ENCODE measurements around the gene TTC12.

The TTC12 gene

DNA sequence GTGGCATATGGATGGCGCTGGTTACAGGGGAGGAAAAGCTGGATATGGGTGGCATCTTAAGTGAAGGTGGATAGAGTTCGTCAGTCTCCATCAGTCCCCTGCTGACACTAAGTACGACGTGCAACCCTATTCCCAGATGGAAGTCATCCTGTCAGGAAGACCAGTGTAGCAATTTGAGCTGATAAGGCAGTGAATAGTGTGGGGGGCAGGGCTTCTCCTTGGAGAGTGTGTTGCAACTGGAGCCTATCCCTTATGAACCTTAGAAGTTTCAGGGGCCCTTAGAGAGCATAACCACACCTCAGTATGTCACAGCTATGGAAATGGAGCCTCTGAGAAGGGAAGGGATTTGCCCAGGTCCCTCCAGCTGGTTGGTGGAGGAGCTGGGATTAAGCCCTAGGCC lies 37.1 kb downstream of the TTC12 start:
- DNase-seq (no peak), ATAC-seq (replicated peaks) (no peak)
- Mint-ChIP-seq H3K4me3 (no peak overlapping the region), H3K4me1 (no peaks in the 10 kb centered on the region), H3K27me3 (no peaks in the 10 kb centered on the region), H3K36me3 (peaks cover 62 to 78% of the 10 kb centered on the region in 2 donors), H3K9me3 (peaks cover 18 to 19% of the 10 kb centered on the region in 2 donors), H3K27ac (no peak overlapping the region)

DNA sequence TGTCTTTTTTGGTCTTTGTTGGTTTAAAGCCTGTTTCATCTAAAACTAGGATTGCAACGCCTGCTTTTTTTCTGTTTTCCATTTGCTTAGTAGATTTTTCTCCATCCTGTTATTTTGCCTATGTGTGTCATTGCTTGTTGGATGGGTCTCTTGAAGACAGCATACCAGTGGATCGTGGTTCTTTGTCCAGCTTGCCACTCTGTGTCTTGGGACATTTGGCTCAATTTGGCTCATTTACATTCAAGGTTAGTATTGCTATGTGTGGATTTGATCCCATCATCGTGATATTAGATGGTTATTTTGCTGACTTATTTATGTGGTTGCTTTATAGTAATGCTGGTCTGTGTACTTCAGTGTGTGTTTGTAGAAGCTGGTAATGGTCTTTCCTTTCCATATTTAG lies 41.8 kb downstream of the TTC12 start:
- ATAC-seq (replicated peaks) (no peak), DNase-seq (no peak)
- H3K4me1 Mint-ChIP-seq, result no peaks in the 10 kb centered on the region
- H3K9me3 Mint-ChIP-seq, result peaks cover 25 to 26% of the 10 kb centered on the region in 2 donors
- no peaks in the 10 kb centered on the region for H3K27me3 Mint-ChIP-seq
- no peak overlapping the region for H3K4me3 Mint-ChIP-seq
- no peak overlapping the region for H3K27ac Mint-ChIP-seq
- H3K36me3 Mint-ChIP-seq, result peaks cover 78 to 92% of the 10 kb centered on the region in 2 donors

DNA sequence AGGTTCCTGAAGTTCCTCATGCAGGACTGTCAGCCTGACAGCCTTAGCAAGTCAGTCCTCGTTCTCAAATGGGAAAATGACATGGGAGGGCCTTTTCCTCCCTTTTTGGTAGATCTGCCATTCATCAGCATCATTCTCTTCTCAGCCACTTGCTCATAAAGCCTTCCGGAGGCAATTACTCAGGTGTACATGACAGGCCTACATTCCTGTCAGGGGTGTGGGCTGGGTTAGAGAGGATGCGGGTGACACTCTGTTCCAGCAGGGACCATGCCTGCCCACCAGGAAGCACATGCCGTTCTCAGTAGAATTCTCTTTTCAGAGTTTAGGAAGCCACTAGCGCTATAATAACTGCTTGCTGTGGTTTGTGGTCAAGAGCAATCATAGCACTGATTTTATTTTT lies 49.0 kb downstream of the TTC12 start:
- DNase-seq, result no peak
- H3K27me3 Mint-ChIP-seq, result no peaks in the 10 kb centered on the region
- no peak for ATAC-seq (replicated peaks)
- peak overlapping the region; percentile 6 for H3K27ac Mint-ChIP-seq
- H3K4me1 Mint-ChIP-seq, result no peaks in the 10 kb centered on the region
- H3K9me3 Mint-ChIP-seq, result no peaks in the 10 kb centered on the region
- peaks cover 56 to 57% of the 10 kb centered on the region in 2 donors for H3K36me3 Mint-ChIP-seq
- no peak overlapping the region for H3K4me3 Mint-ChIP-seq

DNA sequence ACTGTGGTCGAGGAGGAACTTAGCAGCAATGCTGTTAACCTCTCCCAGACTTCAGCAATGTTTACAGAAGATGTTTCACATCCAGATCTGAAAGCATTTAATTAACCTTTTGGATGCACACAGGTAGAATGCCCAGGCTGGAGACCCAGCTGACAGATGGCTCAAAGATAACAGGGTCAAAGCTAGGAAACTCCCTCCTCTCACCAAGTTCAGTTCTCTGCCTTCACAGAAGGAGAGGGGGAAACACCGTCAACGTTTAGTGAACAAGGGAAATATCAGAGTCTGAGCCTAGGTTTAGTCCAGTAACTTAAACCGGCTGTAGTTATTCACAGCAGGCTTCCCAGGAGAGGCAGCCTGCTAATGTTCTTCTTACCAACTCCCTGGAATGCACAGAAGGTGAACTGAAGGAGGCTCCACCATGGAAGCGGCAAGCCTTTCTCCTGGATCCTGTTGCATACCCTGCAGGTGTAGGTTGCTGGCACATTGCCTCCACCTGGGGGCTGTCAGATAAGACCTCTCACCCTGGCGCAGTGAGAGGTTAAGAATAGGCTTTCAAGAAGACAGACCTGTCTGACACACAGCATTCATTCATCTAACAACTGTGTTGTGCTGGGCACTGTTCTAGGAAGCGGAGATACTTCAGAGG lies 49.7 kb downstream of the TTC12 start:
- DNase-seq (no peak), ATAC-seq (replicated peaks) (no peak)
- H3K4me1 Mint-ChIP-seq, result no peaks in the 10 kb centered on the region
- no peak overlapping the region for H3K27ac Mint-ChIP-seq
- H3K4me3 Mint-ChIP-seq, result no peak overlapping the region
- H3K9me3 Mint-ChIP-seq, result no peaks in the 10 kb centered on the region
- no peaks in the 10 kb centered on the region for H3K27me3 Mint-ChIP-seq
- H3K36me3 Mint-ChIP-seq, result peaks cover 52 to 53% of the 10 kb centered on the region in 2 donors

DNA sequence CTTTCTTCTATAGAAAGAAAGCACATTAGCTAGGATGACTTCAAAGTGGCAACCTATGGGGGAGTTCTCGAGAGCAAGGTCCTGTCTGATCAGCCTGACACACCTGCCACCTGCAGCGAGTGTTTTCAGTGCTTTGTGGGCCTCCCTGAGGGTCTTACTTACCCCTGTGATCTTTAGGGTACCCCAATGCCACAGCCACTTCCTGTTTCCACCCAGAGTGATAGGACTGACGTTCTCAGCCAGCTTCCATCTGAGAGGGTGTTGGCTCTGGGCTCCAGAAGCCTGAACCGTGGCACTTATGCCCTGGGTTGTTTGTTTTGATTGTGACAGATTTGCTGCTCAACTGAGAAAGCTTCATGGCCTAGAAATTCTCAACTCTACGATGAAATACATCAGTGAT lies 51.5 kb downstream of the TTC12 start:
- Mint-ChIP-seq H3K27me3 (no peaks in the 10 kb centered on the region), H3K4me3 (no peak overlapping the region), H3K27ac (no peak overlapping the region), H3K4me1 (no peaks in the 10 kb centered on the region), H3K36me3 (peaks cover 45 to 48% of the 10 kb centered on the region in 2 donors), H3K9me3 (no peaks in the 10 kb centered on the region)
- DNase-seq, result no peak
- no peak for ATAC-seq (replicated peaks)

DNA sequence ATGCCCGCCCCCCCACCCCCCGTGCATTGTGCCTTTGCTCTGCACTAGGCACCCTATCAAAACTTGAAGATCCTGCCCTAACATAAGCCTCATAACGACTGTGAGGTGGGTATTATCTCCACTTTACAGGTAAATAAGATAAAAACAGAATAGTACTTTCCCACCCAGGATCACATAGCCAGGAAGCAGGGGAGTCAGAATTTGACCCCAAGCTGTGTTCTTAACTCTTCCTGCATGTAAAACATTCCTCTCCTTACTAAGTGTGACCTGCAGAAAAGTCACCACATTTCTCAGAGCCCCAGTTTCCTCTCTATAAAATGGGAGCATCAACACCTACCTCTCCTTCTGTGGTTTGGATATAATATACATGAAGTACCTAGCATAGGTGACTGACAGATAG lies 55.0 kb downstream of the TTC12 start:
- no peaks in the 10 kb centered on the region for H3K4me1 Mint-ChIP-seq
- no peaks in the 10 kb centered on the region for H3K9me3 Mint-ChIP-seq
- ATAC-seq (replicated peaks), result no peak
- H3K4me3 Mint-ChIP-seq, result no peak overlapping the region
- H3K36me3 Mint-ChIP-seq, result peaks cover 33 to 48% of the 10 kb centered on the region in 2 donors
- H3K27me3 Mint-ChIP-seq, result no peaks in the 10 kb centered on the region
- H3K27ac Mint-ChIP-seq, result no peak overlapping the region
- no peak for DNase-seq

DNA sequence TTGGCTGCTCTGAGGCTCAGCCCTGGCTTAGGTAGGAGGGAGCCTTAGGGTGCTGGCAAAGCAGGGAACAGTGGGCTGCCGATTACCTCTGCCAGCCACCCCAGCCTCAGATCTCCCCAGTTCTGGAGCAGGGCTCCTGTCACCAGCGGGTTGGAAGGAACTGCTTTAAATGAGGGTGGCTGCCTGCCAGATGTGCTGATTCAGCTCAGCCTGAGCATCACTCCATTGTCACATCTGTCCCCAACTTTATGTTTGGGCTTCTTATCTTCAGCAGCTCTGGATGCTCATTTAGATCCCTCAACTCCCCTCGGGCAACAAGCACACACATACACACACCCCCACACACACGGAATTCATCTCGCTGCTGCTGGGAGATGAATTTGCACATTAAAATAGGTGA lies 56.3 kb downstream of the TTC12 start:
- DNase-seq (no peak), ATAC-seq (replicated peaks) (no peak)
- peaks cover 0 to 5% of the 10 kb centered on the region in 2 donors for H3K4me1 Mint-ChIP-seq
- peaks cover 2 to 3% of the 10 kb centered on the region in 2 donors for H3K9me3 Mint-ChIP-seq
- H3K4me3 Mint-ChIP-seq, result no peak overlapping the region
- no peak overlapping the region for H3K27ac Mint-ChIP-seq
- H3K36me3 Mint-ChIP-seq, result peaks cover 29 to 43% of the 10 kb centered on the region in 2 donors
- H3K27me3 Mint-ChIP-seq, result no peaks in the 10 kb centered on the region

DNA sequence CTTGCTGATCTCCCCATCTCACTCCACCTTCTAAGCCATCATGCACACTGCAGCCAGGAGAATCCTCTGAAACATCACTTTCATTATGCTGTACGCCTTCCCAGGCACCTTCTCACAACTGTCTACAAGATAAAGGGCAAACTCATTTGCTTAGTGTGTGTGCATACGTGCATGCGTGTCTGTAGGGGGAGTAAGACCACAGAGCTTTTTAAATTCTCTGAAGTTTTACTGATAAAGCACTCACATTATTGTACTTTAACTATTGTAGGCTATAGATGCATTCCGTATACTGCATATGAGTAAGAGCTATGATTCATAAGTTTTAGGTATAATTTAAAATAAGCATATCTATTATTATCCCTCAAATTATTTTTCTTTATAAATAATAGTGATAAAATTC lies 57.9 kb downstream of the TTC12 start:
- no peak for DNase-seq
- Mint-ChIP-seq H3K4me3 (no peak overlapping the region), H3K27ac (no peak overlapping the region), H3K27me3 (no peaks in the 10 kb centered on the region), H3K36me3 (peaks cover 20 to 35% of the 10 kb centered on the region in 2 donors), H3K9me3 (peaks cover 2 to 3% of the 10 kb centered on the region in 2 donors), H3K4me1 (peaks cover 13 to 17% of the 10 kb centered on the region in 2 donors)
- no peak for ATAC-seq (replicated peaks)

DNA sequence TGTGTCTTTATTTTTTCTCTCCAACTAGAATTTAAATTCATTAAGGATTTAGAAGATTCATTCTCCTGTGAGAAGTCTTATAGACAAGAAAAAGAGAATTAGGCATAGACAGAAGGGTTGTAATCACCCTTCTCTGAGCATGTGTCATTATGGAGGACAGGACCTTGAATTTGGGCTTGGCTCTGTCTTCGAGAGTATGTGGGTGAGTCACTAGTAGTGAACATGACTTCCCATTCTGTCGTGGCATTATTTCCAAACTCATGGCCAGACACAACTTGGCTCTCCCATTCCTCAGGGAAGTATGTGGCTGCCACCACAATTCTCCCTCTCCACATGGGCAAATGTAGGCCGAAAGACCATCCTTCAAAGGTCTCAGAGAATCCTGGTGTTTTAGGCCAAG lies 58.9 kb downstream of the TTC12 start:
- ATAC-seq (replicated peaks) (no peak), DNase-seq (no peak)
- Mint-ChIP-seq H3K36me3 (peaks cover 15 to 28% of the 10 kb centered on the region in 2 donors), H3K4me3 (no peak overlapping the region), H3K27me3 (no peaks in the 10 kb centered on the region), H3K4me1 (peaks cover 16 to 17% of the 10 kb centered on the region in 2 donors), H3K9me3 (peaks cover 2 to 3% of the 10 kb centered on the region in 2 donors), H3K27ac (no peak overlapping the region)

DNA sequence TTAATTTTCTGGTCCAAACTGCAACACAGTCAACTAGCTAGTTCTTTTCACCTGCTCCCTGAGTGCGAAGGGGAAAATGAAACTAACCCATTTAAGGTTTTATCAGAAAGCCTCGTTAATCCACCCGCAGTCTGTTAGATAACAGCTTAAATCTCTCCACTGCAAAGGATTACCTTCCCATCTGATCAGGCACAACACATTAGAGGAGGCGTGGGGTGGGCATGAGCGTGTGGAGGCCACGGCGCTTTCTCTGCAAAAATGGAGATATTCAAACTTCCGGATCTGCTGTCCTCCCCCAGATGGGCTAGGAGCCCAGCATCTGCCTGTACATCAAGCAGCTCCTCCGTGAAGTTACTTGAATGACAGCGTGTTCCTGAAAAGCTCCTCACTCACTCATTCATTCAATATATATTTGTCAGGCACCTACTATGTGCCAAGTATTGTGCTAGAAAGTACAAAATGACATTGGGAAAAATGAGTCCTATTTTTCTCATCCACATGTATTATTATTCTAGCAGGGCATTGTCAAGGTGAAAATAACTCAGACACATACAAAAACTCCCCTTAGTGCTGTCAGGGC lies 59.7 kb downstream of the TTC12 start:
- Mint-ChIP-seq H3K36me3 (peaks cover 12 to 24% of the 10 kb centered on the region in 2 donors), H3K27me3 (no peaks in the 10 kb centered on the region), H3K9me3 (peaks cover 2 to 3% of the 10 kb centered on the region in 2 donors), H3K4me3 (no peak overlapping the region), H3K4me1 (peaks cover 16 to 17% of the 10 kb centered on the region in 2 donors), H3K27ac (no peak overlapping the region)
- DNase-seq (no peak), ATAC-seq (replicated peaks) (no peak)

DNA sequence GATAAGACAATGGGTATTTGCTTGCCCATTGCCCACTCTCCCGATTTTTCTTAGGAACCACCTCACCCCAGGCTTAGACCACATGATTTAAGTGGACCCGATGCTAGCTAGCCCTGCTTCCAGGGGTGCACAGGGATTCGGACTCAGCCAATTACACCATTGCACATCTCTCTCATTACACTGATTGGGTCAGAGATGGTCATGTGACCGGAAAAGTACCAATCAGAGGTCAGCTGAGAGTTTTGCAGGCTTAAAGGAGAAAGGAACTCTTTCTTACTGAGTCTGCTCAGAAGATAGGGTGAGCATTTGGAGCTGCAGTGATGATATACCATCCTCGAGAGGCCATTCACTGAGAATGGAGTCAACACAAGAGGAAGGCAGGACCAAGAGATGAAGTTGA lies 61.0 kb downstream of the TTC12 start:
- H3K27ac Mint-ChIP-seq, result peak overlapping the region; percentile 72
- peaks cover 16 to 17% of the 10 kb centered on the region in 2 donors for H3K4me1 Mint-ChIP-seq
- peaks cover 11 to 15% of the 10 kb centered on the region in 2 donors for H3K36me3 Mint-ChIP-seq
- H3K27me3 Mint-ChIP-seq, result no peaks in the 10 kb centered on the region
- H3K4me3 Mint-ChIP-seq, result no peak overlapping the region
- H3K9me3 Mint-ChIP-seq, result peaks cover 3% of the 10 kb centered on the region in 2 donors
- DNase-seq (no peak), ATAC-seq (replicated peaks) (no peak)

DNA sequence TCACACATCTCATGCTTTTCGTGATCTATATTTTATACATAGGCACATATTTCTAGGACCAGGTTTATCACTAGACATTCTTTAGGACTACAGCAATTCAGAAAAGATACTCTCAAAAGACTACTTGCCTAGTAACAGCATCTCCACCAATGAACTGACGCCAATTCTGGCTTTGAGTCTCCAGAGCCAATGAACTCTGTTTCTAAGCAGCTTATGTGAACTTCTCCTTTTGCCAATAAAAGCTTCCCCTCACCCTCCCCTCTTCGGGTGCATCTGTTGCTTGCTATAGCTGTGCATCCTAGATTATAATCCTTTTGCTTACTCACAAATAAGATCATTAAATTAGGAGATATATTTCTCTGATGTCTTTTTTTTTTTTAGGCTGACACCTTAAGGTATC lies 61.8 kb downstream of the TTC12 start:
- no peak overlapping the region for H3K4me3 Mint-ChIP-seq
- peak; percentile 94 to 98 for ATAC-seq (replicated peaks)

DNA sequence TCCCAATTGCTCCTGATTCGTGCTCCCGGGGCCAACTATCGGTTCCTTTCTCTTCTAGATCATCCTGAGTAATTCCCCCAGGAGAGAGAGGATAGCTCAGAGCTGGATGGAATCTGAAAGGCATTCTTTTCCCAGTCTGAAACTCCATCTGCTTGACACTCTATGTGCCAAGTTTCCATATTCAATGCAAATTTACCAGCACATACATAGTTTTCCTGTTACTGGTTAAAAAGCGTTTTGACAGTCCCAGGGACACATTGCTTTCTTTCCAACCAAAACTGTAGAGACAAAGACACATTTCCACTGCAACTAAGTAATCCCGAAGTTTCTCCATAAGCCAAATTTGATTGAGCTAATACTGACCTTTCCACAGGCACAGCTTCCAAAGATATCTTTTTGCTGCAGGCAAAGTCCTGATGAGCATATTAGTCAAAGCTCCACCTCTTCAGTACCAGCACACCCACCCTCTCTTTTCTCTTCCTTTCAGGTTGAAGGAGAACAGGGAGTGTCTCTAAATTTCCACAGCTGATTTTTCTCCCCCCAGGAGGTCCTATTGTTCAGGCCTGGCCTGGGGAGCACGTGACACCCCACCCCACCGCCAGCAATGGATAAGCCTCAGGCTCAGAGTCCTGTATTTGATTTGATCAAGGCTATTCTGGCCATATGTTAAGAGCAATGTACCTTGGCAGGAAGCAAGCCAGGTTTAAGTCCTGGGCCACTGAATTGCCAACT lies 63.5 kb downstream of the TTC12 start:
- Mint-ChIP-seq H3K9me3 (peaks cover 3% of the 10 kb centered on the region in 2 donors), H3K27ac (no peak overlapping the region), H3K4me3 (no peak overlapping the region), H3K27me3 (no peaks in the 10 kb centered on the region), H3K36me3 (peaks cover 8 to 11% of the 10 kb centered on the region in 2 donors), H3K4me1 (peaks cover 16 to 17% of the 10 kb centered on the region in 2 donors)
- ATAC-seq (replicated peaks) (no peak), DNase-seq (no peak)

More for the DNA sequence above, 61.8 kb downstream of the TTC12 start:
- Mint-ChIP-seq H3K36me3 (peaks cover 11 to 13% of the 10 kb centered on the region in 2 donors), H3K9me3 (peaks cover 3% of the 10 kb centered on the region in 2 donors), H3K27ac (peak overlapping the region; percentile 72), H3K4me1 (peaks cover 16 to 17% of the 10 kb centered on the region in 2 donors), H3K27me3 (no peaks in the 10 kb centered on the region)
- peak; percentile 17 for DNase-seq

DNA sequence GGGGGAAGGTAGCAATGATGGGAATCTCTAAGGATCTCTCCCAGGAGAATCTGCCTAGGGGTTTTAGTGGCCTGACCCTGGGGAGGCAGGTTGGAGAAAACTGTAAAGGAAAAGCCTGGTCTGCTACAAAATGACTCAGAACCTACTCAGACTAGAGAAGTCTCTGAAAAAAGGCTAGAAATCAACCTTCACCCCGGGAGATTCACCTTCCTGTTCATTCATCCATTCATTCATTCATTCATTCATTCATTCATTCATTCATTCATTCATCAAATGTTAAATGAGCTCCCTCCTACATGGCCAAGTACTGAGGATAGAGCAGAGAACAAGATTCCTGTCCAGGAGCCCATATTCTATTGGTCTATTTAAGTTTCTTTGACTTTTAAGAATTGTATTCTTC lies 64.3 kb downstream of the TTC12 start:
- Mint-ChIP-seq H3K27ac (no peak overlapping the region), H3K27me3 (no peaks in the 10 kb centered on the region), H3K4me1 (peaks cover 16 to 17% of the 10 kb centered on the region in 2 donors), H3K36me3 (peaks cover 5 to 6% of the 10 kb centered on the region in 2 donors), H3K4me3 (no peak overlapping the region), H3K9me3 (peaks cover 3% of the 10 kb centered on the region in 2 donors)
- ATAC-seq (replicated peaks), result no peak
- no peak for DNase-seq

DNA sequence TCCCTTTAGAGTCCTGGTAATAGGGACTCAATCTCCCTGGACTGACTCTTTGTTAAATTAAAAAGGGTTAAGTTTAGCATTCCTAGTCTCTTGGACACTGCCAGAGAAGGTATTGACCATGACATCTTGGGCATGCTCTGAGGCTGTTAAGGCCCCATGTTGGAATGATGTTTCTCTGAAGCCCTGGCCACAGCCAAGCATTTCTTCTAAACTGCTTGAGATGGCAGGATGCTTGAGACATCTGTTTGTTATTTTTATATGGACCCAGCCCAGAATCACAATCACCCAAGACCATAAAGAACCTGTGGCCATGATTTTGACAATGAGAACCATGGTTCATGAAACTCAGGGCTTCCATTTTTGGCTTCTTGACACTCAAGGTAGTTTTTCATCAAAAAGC lies 67.7 kb downstream of the TTC12 start:
- Mint-ChIP-seq H3K27ac (no peak overlapping the region), H3K4me1 (peaks cover 0 to 5% of the 10 kb centered on the region in 2 donors), H3K36me3 (peaks cover 4 to 6% of the 10 kb centered on the region in 2 donors), H3K9me3 (peaks cover 0 to 1% of the 10 kb centered on the region in 2 donors), H3K27me3 (peaks cover 3 to 4% of the 10 kb centered on the region in 2 donors), H3K4me3 (no peak overlapping the region)
- ATAC-seq (replicated peaks) (no peak), DNase-seq (no peak)
